Keratinocyte (primary cell): ENCODE measurements around the gene MCRS1.

Experiments used
- CTCF ChIP-seq, 3 experiments: IDR thresholded peaks in 1 of 3; conservative IDR thresholded peaks in 1 of 3; optimal IDR thresholded peaks in 1 of 3; 2 replicates in 2 of 3; 3 replicates in 1 of 3; pipeline versions ENCODE3 to v1.5.1; 2011; ENCODE audit warnings: low read length in 3 of 3, mild to moderate bottlenecking in 3 of 3, moderate library complexity in 2 of 3, control low read depth in 1 of 3, inconsistent platforms in 1 of 3; ENCODE audit not compliant: insufficient read depth in 2 of 3; ENCODE audit errors: extremely low read depth in 1 of 3
- EZH2 ChIP-seq: IDR thresholded peaks from one replicate; pipeline ENCODE4 v1.6.1; 2012; ENCODE audit warnings: inconsistent platforms, mild to moderate bottlenecking, low read length, moderate library complexity

DNA sequence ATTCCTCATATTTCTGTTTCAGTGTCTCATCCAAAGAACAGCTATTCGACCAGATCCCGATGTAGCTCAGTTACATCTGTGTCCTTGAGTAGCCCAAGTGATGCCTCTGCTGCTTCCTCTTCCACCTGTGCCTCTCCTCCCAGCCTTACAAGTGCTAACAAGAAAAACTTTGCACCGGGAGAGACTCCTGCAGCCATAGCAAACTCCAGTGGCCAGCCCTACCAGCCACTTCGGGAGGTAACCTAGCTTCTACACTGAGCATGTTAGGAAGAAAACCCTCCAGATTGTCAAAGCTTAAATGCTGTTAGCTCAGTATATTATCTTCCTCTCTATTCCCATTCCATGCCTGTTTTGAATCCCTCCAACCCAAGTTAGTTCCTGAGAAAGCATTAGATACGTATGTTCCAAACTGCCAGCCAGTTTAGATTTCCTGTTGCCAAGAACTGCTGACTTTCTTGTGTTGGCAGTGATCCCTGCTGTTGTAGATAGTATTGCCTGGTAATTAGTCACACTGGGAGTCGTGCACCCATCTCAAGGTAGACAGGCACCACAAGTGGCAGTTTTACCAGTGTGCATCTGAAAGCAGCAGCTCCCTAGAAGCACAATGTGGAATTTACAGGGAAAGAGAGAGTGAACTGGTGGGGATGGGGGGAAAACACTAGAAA lies 43.1 kb downstream of the MCRS1 start:
- TF ChIP-seq CTCF (optimal IDR thresholded peaks at IDR 0.05 in 1 of 3, IDR thresholded peaks at IDR 0.05 in 1 of 3, conservative IDR thresholded peaks at IDR 0.05 in 1 of 3; ENCODE audit: extremely low read depth in 1 of 3, insufficient read depth in 2 of 3, low read length in 3 of 3) = no peak
- TF ChIP-seq EZH2 = no peak
